ENCODE measurements around the gene TRNAU1AP.

- no peak for TF ChIP-seq TCF7L2 (IDR thresholded peaks at IDR 0.05; ENCODE audit: low read depth, low read length)
- no peak for TF ChIP-seq FOXJ3 (CRISPR knock-in tag; IDR thresholded peaks at IDR 0.05; ENCODE audit: borderline replicate concordance)
- no peak for TF ChIP-seq HNRNPUL1 (IDR thresholded peaks at IDR 0.05; ENCODE audit: low read depth, low read length)
- TF ChIP-seq POLR2AphosphoS5 (IDR thresholded peaks at IDR 0.05; ENCODE audit: low read depth, low read length), result no peak
- TF ChIP-seq POLR2A (IDR thresholded peaks at IDR 0.05; ENCODE audit: insufficient read depth in 1 of 2, low read depth in 2 of 2, low read length in 2 of 2), result no peak
- TF ChIP-seq ZBTB38 (CRISPR knock-in tag; IDR thresholded peaks at IDR 0.05), result no peak
- no peak for TF ChIP-seq MXD4 (CRISPR knock-in tag; IDR thresholded peaks at IDR 0.05)
- no peak for TF ChIP-seq ELF4 (CRISPR knock-in tag; IDR thresholded peaks at IDR 0.05; ENCODE audit: borderline replicate concordance)
- no peak for TF ChIP-seq GABPA (IDR thresholded peaks at IDR 0.05; ENCODE audit: low read depth, low read length)
- TF ChIP-seq GABPA (CRISPR knock-in tag; IDR thresholded peaks at IDR 0.05; ENCODE audit: low read depth), result no peak
- TF ChIP-seq SRSF1 (optimal IDR thresholded peaks at IDR 0.05; ENCODE audit: low read depth, low read length), result no peak
- TF ChIP-seq SMARCC2 (IDR thresholded peaks at IDR 0.05), result no peak
- no peak for TF ChIP-seq CTCF (CRISPR knock-in tag; IDR thresholded peaks at IDR 0.05)
Measured at GRCh38 chr1:28537457-28538199, 15.3 kb upstream of the TRNAU1AP start.
